PC-3 (cell line): Measurements from ENCODE around the gene ZSCAN2. TPM values are rescaled to one million over a fixed set of nuclear protein-coding genes. Genes with fewer than 3 reads are reported as not detected.

Experiments used
- ATAC-seq: fragments of 200-7000 bp; cut with Tn5 transposase; 2 replicates; pipeline ENCODE4 v1.9.1; 2020; ENCODE audit warnings: mild to moderate bottlenecking, moderate library complexity
- BruUV-seq: library from RNA; stranded (reverse); fragments of 400-500 nt; replicated peaks from 2 replicates; lab custom pipeline; 2021; lab: Mats Ljungman, UMichigan
- CTCF ChIA-PET: fragments of 300-600 bp; sonication (Branson Sonifier 250); formaldehyde crosslinking; loops from one replicate; lab custom pipeline; 2022; ENCODE audit warnings: antibody characterized with exemption; lab: Charles Lee
- POLR2A ChIA-PET: fragments of 300-600 bp; sonication (Branson Sonifier 250); formaldehyde crosslinking; loops from one replicate; lab custom pipeline; 2022; ENCODE audit warnings: antibody characterized with exemption; ENCODE audit not compliant: unreplicated experiment; lab: Charles Lee
- DNase-seq: peaks from one replicate; pipeline ENCODE4 v3.0.0-alpha.2; 2015
- H2AFZ ChIP-seq: fragments of 300-600 bp; sonication (generic); 2 replicates; pipeline ENCODE4 v1.6.0; 2016; ENCODE audit warnings: antibody characterized with exemption, low read length
- H3F3A ChIP-seq: fragments of 300-600 bp; sonication (generic); one replicate; pipeline ENCODE4 v1.6.0; 2017; ENCODE audit warnings: antibody characterized with exemption, low read length, control low read depth, mild to moderate bottlenecking; ENCODE audit not compliant: unreplicated experiment
- H3K27ac ChIP-seq: fragments of 300-600 bp; sonication (generic); 2 replicates; pipeline ENCODE4 v1.5.1; 2016; ENCODE audit warnings: mild to moderate bottlenecking, low read length
- H3K27me3 ChIP-seq: fragments of 300-600 bp; sonication (generic); 2 replicates; pipeline ENCODE4 v1.6.1; 2016; ENCODE audit warnings: low read length, mixed read lengths
- H3K36me3 ChIP-seq: fragments of 300-600 bp; sonication (generic); 2 replicates; pipeline ENCODE4 v1.6.1; 2016; ENCODE audit warnings: low read depth, mixed run types, low read length, mixed read lengths
- H3K4me1 ChIP-seq: fragments of 300-600 bp; sonication (generic); 2 replicates; pipeline ENCODE4 v1.5.1; 2016; ENCODE audit warnings: low read length; ENCODE audit not compliant: insufficient read depth
- H3K4me2 ChIP-seq: fragments of 300-600 bp; sonication (generic); 2 replicates; pipeline ENCODE4 v1.6.0; 2016; ENCODE audit warnings: low read length
- H3K4me3 ChIP-seq: fragments of 300-600 bp; sonication (generic); 2 replicates; pipeline ENCODE4 v1.5.1; 2016; ENCODE audit warnings: mild to moderate bottlenecking, low read length, mixed read lengths
- H3K79me2 ChIP-seq: fragments of 300-600 bp; sonication (generic); 2 replicates; pipeline ENCODE4 v1.6.1; 2017; ENCODE audit warnings: low read length, mixed read lengths
- H3K9ac ChIP-seq: fragments of 300-600 bp; sonication (generic); 2 replicates; pipeline ENCODE4 v1.6.0; 2016; ENCODE audit warnings: mild to moderate bottlenecking, low read length
- H3K9me2 ChIP-seq: fragments of 300-600 bp; sonication (generic); replicated peaks from 2 replicates; pipeline ENCODE4 v1.6.1; 2016; ENCODE audit warnings: mixed run types, low read length, mixed read lengths
- H3K9me3 ChIP-seq: fragments of 300-600 bp; sonication (generic); 2 replicates; pipeline ENCODE4 v1.6.1; 2016; ENCODE audit warnings: low read length, mixed read lengths
- H4K20me1 ChIP-seq: fragments of 300-600 bp; sonication (generic); 2 replicates; pipeline ENCODE4 v1.6.1; 2016; ENCODE audit warnings: low read length, mixed read lengths
- CTCF ChIP-seq: fragments of 300-600 bp; sonication (generic); conservative IDR thresholded peaks from 2 replicates; pipeline ENCODE4 v1.5.1; 2017; ENCODE audit warnings: antibody characterized with exemption, low read depth, mild to moderate bottlenecking, low read length
- EZH2 ChIP-seq: fragments of 300-600 bp; sonication (generic); IDR thresholded peaks from one replicate; pipeline ENCODE4 v1.6.1; 2017; ENCODE audit warnings: antibody characterized with exemption, mild to moderate bottlenecking, low read length; ENCODE audit not compliant: unreplicated experiment
- EZH2phosphoT487 ChIP-seq: fragments of 300-600 bp; sonication (generic); IDR thresholded peaks from 2 replicates; pipeline ENCODE4 v1.6.1; 2018; ENCODE audit warnings: mild to moderate bottlenecking, antibody characterized with exemption, low read length, borderline replicate concordance
- intact Hi-C: fragments of 100-400 bp; cut with micrococcal nuclease; formaldehyde crosslinking; loops from 2 replicates; pipeline ENCODE4 v1.9.0; 2023
- total RNA-seq: library from RNA; depleted of rRNA; stranded (reverse); fragments of >200 nt; gene quantifications from 2 replicates; pipeline ENCODE4 v1.2.3, GENCODE V29; 2014

The ZSCAN2 gene
- total RNA-seq, 1 experiment from 2014 or later = 15.0 TPM

- H3K4me2 ChIP-seq = 0 out of 2 replicates have a peak overlapping the region, but pooled peaks have one; percentile 82
- intact Hi-C loops = no loop called here
- ChIA-PET POLR2A (no interaction called here), CTCF (no interaction called here)
- no peak overlapping the region for H3K27ac ChIP-seq
- H4K20me1 ChIP-seq = no peaks in the 10 kb centered on the region
- BruUV-seq = no TSS peak
- no peaks in the 10 kb centered on the region for H3K9me2 ChIP-seq
- H3K27me3 ChIP-seq = no peaks in the 10 kb centered on the region
- no peak for ATAC-seq
- H3F3A ChIP-seq = no peaks in the 10 kb centered on the region
- peaks cover 21% of the 10 kb centered on the region for H3K79me2 ChIP-seq
- no peak overlapping the region for H3K4me3 ChIP-seq
- no peaks in the 10 kb centered on the region for H3K9me3 ChIP-seq
- no peak for DNase-seq
- 0 out of 2 replicates have a peak, but pooled peaks cover 5% of the 10 kb centered on the region for H3K36me3 ChIP-seq
- TF ChIP-seq CTCF = no peak
- TF ChIP-seq EZH2 = no peak
- no peak for TF ChIP-seq EZH2phosphoT487
- H3K9ac ChIP-seq = no peak overlapping the region
- H2AFZ ChIP-seq = no peak overlapping the region
- peaks cover 34% of the 10 kb centered on the region for H3K4me1 ChIP-seq
Observed at GRCh38 chr15:84656972-84657371, 56.2 kb downstream of the ZSCAN2 start.

GRCh38 chr15:84657748-84658079 lies 56.9 kb downstream of the ZSCAN2 start:
- no peaks in the 10 kb centered on the region for H4K20me1 ChIP-seq
- no peaks in the 10 kb centered on the region for H3K36me3 ChIP-seq
- H3K9me2 ChIP-seq = no peaks in the 10 kb centered on the region
- no peak for DNase-seq
- H3K9ac ChIP-seq = peak overlapping the region; percentile 75; the same call in 1 of the 2 replicates
- no peaks in the 10 kb centered on the region for H3K9me3 ChIP-seq
- no peaks in the 10 kb centered on the region for H3K27me3 ChIP-seq
- ChIA-PET POLR2A (no interaction called here), CTCF (no interaction called here)
- peaks cover 14% of the 10 kb centered on the region for H3K79me2 ChIP-seq
- peaks cover 26% of the 10 kb centered on the region for H3K4me1 ChIP-seq
- no peaks in the 10 kb centered on the region for H3F3A ChIP-seq
- H3K27ac ChIP-seq = no peak overlapping the region
- H3K4me2 ChIP-seq = peak overlapping the region; percentile 82
- no peak for ATAC-seq
- intact Hi-C loops = loop anchor here (1.0 kb wide), 1 partner anchor 271 kb away; no protein-coding TSS in a partner anchor
- peak overlapping the region; percentile 88 for H2AFZ ChIP-seq
- no TSS peak for BruUV-seq
- H3K4me3 ChIP-seq = peak overlapping the region; percentile 69
- TF ChIP-seq EZH2 (no peak), EZH2phosphoT487 (no peak), CTCF (no peak)

GRCh38 chr15:84658080-84658787 lies 57.4 kb downstream of the ZSCAN2 start, which contains the start of gene NMB:
NMB (minus strand) TSS chr15:84658199; CDS start chr15:84658152, 47 bp downstream.
- peak within 1 kb of the TSS; percentile 82 for H3K4me2 ChIP-seq
- H2AFZ ChIP-seq = peak within 1 kb of the TSS; percentile 88
- ATAC-seq = peak; percentile 53
- peak within 1 kb of the TSS; percentile 69 for H3K4me3 ChIP-seq
- peak within 1 kb of the TSS; percentile 75 for H3K9ac ChIP-seq
- intact Hi-C loops = loop anchor here (1.0 kb wide), 1 partner anchor 270 kb away; no protein-coding TSS in a partner anchor
- H3K9me3 ChIP-seq = no peaks in the 10 kb centered on the region
- no peaks in the 10 kb centered on the region for H3F3A ChIP-seq
- POLR2A ChIA-PET = no interaction called here
- no peaks in the 10 kb centered on the region for H3K36me3 ChIP-seq
- peaks cover 8% of the 10 kb centered on the region for H3K79me2 ChIP-seq
- H3K4me1 ChIP-seq = peaks cover 21% of the 10 kb centered on the region
- TF ChIP-seq CTCF (peak; percentile 51; the same call in 1 of the 2 replicates), EZH2phosphoT487 (no peak), EZH2 (no peak)
- peak within 1 kb of the TSS; percentile 44 for H3K27ac ChIP-seq
- H3K9me2 ChIP-seq = no peaks in the 10 kb centered on the region
- H3K27me3 ChIP-seq = no peaks in the 10 kb centered on the region
- H4K20me1 ChIP-seq = no peaks in the 10 kb centered on the region
- peak; percentile 73 for DNase-seq
- BruUV-seq = no TSS peak
- CTCF ChIA-PET = interaction anchor here (0.6 to 1.2 kb wide), 4 partner anchors 11 to 270 kb away, joined by 6 to 10 read pairs (median 9); no protein-coding TSS in a partner anchor
